Measurements from ENCODE around the gene PCDH9.

DNA sequence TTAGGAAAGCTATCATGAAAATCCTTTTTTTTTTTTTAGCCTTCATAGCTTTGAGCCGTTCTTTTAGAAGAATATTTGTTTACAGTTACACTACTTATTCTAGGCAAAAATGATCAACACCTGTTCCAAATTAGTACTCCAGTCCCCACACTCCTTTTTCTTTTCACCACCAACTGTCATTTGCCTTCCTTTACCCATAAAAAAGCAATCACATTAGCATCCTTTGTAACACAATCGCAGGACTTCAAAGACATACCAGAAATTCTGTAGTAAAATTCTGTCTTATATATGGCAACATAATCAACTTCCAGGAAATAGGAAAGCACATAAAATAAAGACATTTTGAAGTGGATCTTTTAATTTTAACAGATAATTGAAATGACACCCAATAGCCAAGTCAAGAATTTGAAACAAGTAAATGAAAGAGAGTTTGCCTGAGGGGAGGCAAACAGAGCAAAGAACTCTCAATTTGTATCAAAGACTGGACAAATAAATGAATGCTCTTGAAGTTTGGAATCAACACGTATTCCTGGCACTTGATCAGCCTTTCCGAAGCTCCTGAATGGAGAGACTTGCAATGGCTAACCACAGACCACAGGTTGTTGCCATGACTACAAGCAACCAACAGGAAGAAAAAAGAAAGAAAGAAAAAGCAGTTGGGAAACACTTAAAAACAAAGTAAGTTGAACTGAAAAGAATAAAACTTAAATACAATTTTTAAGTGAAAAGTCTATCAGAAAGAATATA is 206.8 kb downstream of the PCDH9 start:
- TF ChIP-seq SUZ12 (IDR thresholded peaks at IDR 0.05; ENCODE audit: extremely low read depth, insufficient read depth, insufficient read length) (no peak), YY1 (IDR thresholded peaks at IDR 0.05; ENCODE audit: insufficient read depth, insufficient read length) (no peak), ZNF274 (IDR thresholded peaks at IDR 0.05; ENCODE audit: low read depth, low read length) (no peak)

Data from NT2/D1 (cell line).